K562 (cell line): ENCODE measurements around the gene ARMC7. TPM values are rescaled to one million over a fixed set of nuclear protein-coding genes. Genes with fewer than 3 reads are reported as not detected.
A peak's percentile ranks its signal among the peaks of the same experiment; 100 is the strongest.

Source experiments
- ATAC-seq: fragments of 200-7000 bp; cut with Tn5 transposase; 3 replicates; pipeline ENCODE4 v1.9.1; 2020; ENCODE audit warnings: moderate library complexity
- BruUV-seq: library from RNA; stranded (reverse); fragments of 400-500 nt; replicated peaks from 2 replicates; lab custom pipeline; 2021; lab: Mats Ljungman, UMichigan
- CTCF ChIA-PET: fragments of 300-600 bp; formaldehyde crosslinking; extraction: SDS; loops from one replicate; lab custom pipeline; 2021; ENCODE audit warnings: low intra/inter-chr PET ratio; lab: Yijun Ruan, JAX
- POLR2A ChIA-PET: fragments of 300-600, 350-650 bp; sonication (Branson Sonifier 250); formaldehyde crosslinking; extraction: SDS; loops from one replicate; lab custom pipeline; 2021; ENCODE audit warnings: antibody characterized with exemption, inconsistent platforms; lab: Yijun Ruan, JAX
- DNase-seq, 4 experiments: peaks; one replicate each; pipeline versions ENCODE4 v3.0.0 to v3.0.0-alpha.2; 2011 to 2018; ENCODE audit warnings: low spot score in 3 of 4, mixed read lengths in 3 of 4; ENCODE audit errors: extremely low read depth in 1 of 4
- FAIRE-seq: peaks from 2 replicates; lab custom pipeline; 2011; peaks lifted over from hg19 to GRCh38; lab: Jason Lieb, UNC
- H2AFZ ChIP-seq: 2 replicates; pipeline ENCODE4 v1.6.0; 2011; ENCODE audit warnings: low read depth, low read length, control low read depth, inconsistent platforms
- H3K27ac ChIP-seq: fragments of 200-600 bp; 3 replicates; pipeline ENCODE4 v1.8.0; 2011; ENCODE audit warnings: low read depth, mild to moderate bottlenecking, control low read depth, inconsistent platforms, low read length, moderate library complexity, mixed read lengths; ENCODE audit errors: extremely low read depth
- H3K27me3 ChIP-seq, 2 experiments: fragments of 300-600 bp in 1 of 2; 2 replicates in 1 of 2; 3 replicates in 1 of 2; pipeline versions ENCODE4 v1.6.0 to v1.8.0; 2011; ENCODE audit warnings: inconsistent platforms in 2 of 2, low read length in 2 of 2, mild to moderate bottlenecking in 1 of 2, mixed read lengths in 1 of 2, moderate library complexity in 1 of 2; ENCODE audit not compliant: control insufficient read depth in 2 of 2, insufficient read depth in 2 of 2
- H3K36me3 ChIP-seq: fragments of 300-600 bp; 3 replicates; pipeline ENCODE4 v1.8.0; 2011; ENCODE audit warnings: mild to moderate bottlenecking, low read length, inconsistent platforms; ENCODE audit not compliant: control insufficient read depth, insufficient read depth
- H3K4me1 ChIP-seq, 2 experiments: fragments of 200-600 bp in 1 of 2; replicated peaks in 1 of 2; 2 replicates in 1 of 2; 3 replicates in 1 of 2; pipeline versions ENCODE4 v1.5.1 to v1.8.0; 2011; ENCODE audit warnings: inconsistent platforms in 2 of 2, low read length in 2 of 2, mild to moderate bottlenecking in 1 of 2, mixed read lengths in 1 of 2, moderate library complexity in 1 of 2; ENCODE audit not compliant: control insufficient read depth in 2 of 2, insufficient read depth in 2 of 2
- H3K4me2 ChIP-seq: 2 replicates; pipeline ENCODE4 v1.6.1; 2011; ENCODE audit warnings: low read length, control low read depth, inconsistent platforms, mixed read lengths; ENCODE audit not compliant: insufficient read depth
- H3K4me3 ChIP-seq: fragments of 200-600 bp; sonication (generic), shearing (Covaris generic); 2 replicates; pipeline ENCODE4 v1.5.1; 2016; ENCODE audit warnings: control low read depth, inconsistent platforms
- H3K79me2 ChIP-seq: fragments of 200-600 bp; 3 replicates; pipeline ENCODE4 v1.8.0; 2011; ENCODE audit warnings: low read length, inconsistent platforms; ENCODE audit not compliant: control insufficient read depth, insufficient read depth
- H3K9ac ChIP-seq, 2 experiments: 2 replicates each; pipeline versions ENCODE4 v1.6.0 to v1.6.1; 2011; ENCODE audit warnings: low read depth in 2 of 2, low read length in 2 of 2, control low read depth in 1 of 2, inconsistent platforms in 1 of 2, mild to moderate bottlenecking in 1 of 2, mixed read lengths in 1 of 2; ENCODE audit not compliant: insufficient read depth in 1 of 2
- H3K9me1 ChIP-seq: one replicate; pipeline ENCODE4 v1.6.0; 2011; ENCODE audit warnings: inconsistent platforms, mild to moderate bottlenecking, low read length, moderate library complexity; ENCODE audit not compliant: control insufficient read depth, insufficient read depth
- H3K9me3 ChIP-seq: replicated peaks from 2 replicates; pipeline ENCODE4 v1.5.1; 2011; ENCODE audit warnings: low read depth, low read length, inconsistent platforms; ENCODE audit not compliant: control insufficient read depth, insufficient read depth
- H4K20me1 ChIP-seq: replicated peaks from 2 replicates; pipeline ENCODE4 v1.6.1; 2011; ENCODE audit warnings: low read length, inconsistent platforms, mixed read lengths; ENCODE audit not compliant: control insufficient read depth, insufficient read depth
- ELF1 ChIP-seq: fragments of 200-800 bp; sonication (Bioruptor generic); IDR thresholded peaks from 2 replicates; pipeline ENCODE4 v1.6.1; 2016; ENCODE audit warnings: missing genetic modification characterization, missing compliant biosample characterization
- FOXK2 ChIP-seq, 2 experiments: fragments of 450-650 bp; IDR thresholded peaks in 1 of 2; conservative IDR thresholded peaks in 1 of 2; 2 replicates each; pipeline ENCODE4 v1.6.1; 2016; ENCODE audit warnings: low read depth in 2 of 2, mild to moderate bottlenecking in 1 of 2
- GATAD2A ChIP-seq: fragments of 450-650 bp; IDR thresholded peaks from 2 replicates; pipeline ENCODE4 v1.6.1; 2017
- IFI16 ChIP-seq: fragments of 250-450 bp; sonication (Bioruptor Pico); IDR thresholded peaks from 2 replicates; pipeline ENCODE4 v2.1.2; 2022; ENCODE audit warnings: mild to moderate bottlenecking, inconsistent platforms
- KAT7 ChIP-seq: sonication (generic); formaldehyde crosslinking; IDR thresholded peaks from 2 replicates; pipeline ENCODE4 v1.8.0; 2022; ENCODE audit warnings: missing genetic modification reagents, mild to moderate bottlenecking, borderline replicate concordance
- RHOXF2B ChIP-seq: fragments of 250-450 bp; sonication (Bioruptor Pico); conservative IDR thresholded peaks from 2 replicates; pipeline ENCODE4 v1.5.1; 2021
- WGBS: fragments of 100-300 bp; shearing (Covaris generic); methylation state at CpG from one replicate; pipeline ENCODE4 v1.1.6; 2016; ENCODE audit warnings: low coverage, mixed read lengths; ENCODE audit not compliant: insufficient coverage; ENCODE audit errors: missing lambda C conversion rate; 5-methylcytosine and 5-hydroxymethylcytosine counted together
- in situ Hi-C: fragments of 300-500 bp; cut with MboI; formaldehyde crosslinking; loops from 4 replicates; pipeline ENCODE4 v1.15.0; 2018; ENCODE audit warnings: inconsistent platforms, mixed read lengths
- intact Hi-C: fragments of 100-400 bp; cut with micrococcal nuclease; formaldehyde crosslinking; loops from 2 replicates; pipeline ENCODE4 v1.14.2; 2022
- polyA plus RNA-seq, 8 experiments: library from polyadenylated mRNA; depleted of rRNA in 4 of 8; stranded (reverse) in 5 of 8; unstranded in 3 of 8; fragments of >200 nt; fragmentation: Nextera tagmentation in 2 of 8; fragmentation: Illumina TruSeq in 1 of 8; extraction: Ambion mirVana in 2 of 8; extraction: Trizol in 1 of 8; gene quantifications; 2 replicates each; pipeline versions ENCODE4 v1.2.1 to v1.2.3, GENCODE V29; 2011 to 2014; ENCODE audit warnings: inconsistent platforms in 1 of 8, missing spikeins in 1 of 8
- total RNA-seq, 7 experiments: library from RNA; depleted of rRNA in 6 of 7; stranded (reverse); fragments of >200 nt in 6 of 7; fragmentation: Illumina TruSeq in 2 of 7; extraction: Trizol in 2 of 7; gene quantifications; 2 replicates each; pipeline versions ENCODE4 v1.2.1 to v1.2.3, GENCODE V29; 2011 to 2021; ENCODE audit warnings: low replicate concordance in 1 of 7
- TF ChIP-seq, protein P1 (sequence below): fragments of 250-450 bp; sonication (Bioruptor Pico); IDR thresholded peaks from 2 replicates; pipeline ENCODE4 v1.5.0; 2021; ENCODE audit warnings: mild to moderate bottlenecking, borderline replicate concordance
- TF ChIP-seq, protein P2 (sequence below): sonication (generic); formaldehyde crosslinking; IDR thresholded peaks from 2 replicates; pipeline ENCODE4 v1.8.0; 2022; ENCODE audit warnings: mild to moderate bottlenecking, missing genetic modification reagents
- TF ChIP-seq, protein P3 (sequence below): fragments of 250-450 bp; sonication (Bioruptor Pico); IDR thresholded peaks from 2 replicates; pipeline ENCODE4 v1.9.0; 2021; ENCODE audit warnings: mild to moderate bottlenecking

ARMC7 gene
- total and polyA plus RNA-seq, 9 of the 15 experiments (the other 6 are each of a cell fraction or from before 2014, with no cell fraction given): 1.4 to 15.2 (median 5.9) TPM

DNA sequence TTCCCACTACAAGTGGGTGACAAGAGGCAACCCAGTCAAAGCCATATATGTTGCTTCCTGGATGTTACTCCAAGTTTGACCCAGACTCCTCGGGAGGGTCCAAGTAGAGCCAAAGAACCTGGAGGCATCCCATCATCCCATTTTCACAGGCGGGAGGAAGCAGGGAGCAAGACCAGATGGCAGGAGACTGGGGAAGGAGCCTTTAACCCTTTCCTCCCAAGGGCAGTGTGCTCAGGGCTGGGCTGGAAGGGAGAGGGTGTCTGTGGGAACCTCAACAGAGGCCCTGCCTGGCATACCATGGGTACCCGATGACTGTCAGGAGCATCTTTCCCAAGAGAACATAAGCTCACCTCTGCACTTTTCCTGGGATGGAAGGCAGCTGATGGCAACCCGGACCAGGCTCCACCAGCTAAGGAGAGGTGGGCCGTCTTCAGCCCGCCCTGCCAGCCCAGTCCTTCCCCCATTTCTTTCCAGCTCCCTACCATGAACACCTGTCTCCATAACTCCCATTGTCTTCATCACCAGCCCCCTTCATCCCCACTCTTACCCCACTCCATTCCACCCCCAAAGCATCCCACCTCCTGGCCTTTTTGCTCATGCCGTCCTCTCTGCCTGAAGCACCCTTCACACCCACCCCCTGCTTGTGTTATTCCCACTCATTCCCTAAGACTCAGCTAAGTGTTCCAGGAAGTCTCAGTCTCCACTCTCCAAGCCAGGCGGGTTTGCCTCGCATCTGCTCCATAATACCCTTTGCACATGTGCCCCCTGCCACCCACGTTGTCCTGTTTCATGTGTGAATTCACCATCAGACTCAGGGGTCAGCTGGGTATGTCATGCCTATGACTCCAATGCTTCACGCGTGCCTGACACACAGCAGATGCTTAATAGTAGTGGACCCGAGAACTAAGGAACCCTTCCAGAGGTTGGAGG lies 27.9 kb upstream of the ARMC7 start:
- Histone ChIP-seq H3K27me3 (no peaks in the 10 kb centered on the region), H3K4me2 (no peak overlapping the region), H3K9me1 (no peaks in the 10 kb centered on the region), H3K36me3 (no peaks in the 10 kb centered on the region), H3K79me2 (no peaks in the 10 kb centered on the region), H3K4me1 (peaks cover 19 to 36% of the 10 kb centered on the region in 2 experiments), H3K27ac (no peak overlapping the region), H2AFZ (peak overlapping the region; percentile 50; the same call in 1 of the 2 replicates), H4K20me1 (no peaks in the 10 kb centered on the region), H3K4me3 (no peak overlapping the region), H3K9ac (peak overlapping the region in 1 of 2 experiments; percentile 67; a peak in 1 of 4 replicates), H3K9me3 (no peaks in the 10 kb centered on the region)
- ATAC-seq (no peak), FAIRE-seq (no peak), DNase-seq (no peak)
- ChIA-PET CTCF (no interaction called here), POLR2A (interaction anchor here (0.5 to 1.9 kb wide), 5 partner anchors 9 to 14 kb away, joined by 3 to 6 read pairs (median 3); no protein-coding TSS in a partner anchor)
- intact Hi-C loops (no loop called here), in situ Hi-C loops (no loop called here)
- WGBS: 57% methylated on average over 13 of the region's 13 CpGs
- no TSS peak for BruUV-seq
- TF ChIP-seq RHOXF2B (CRISPR knock-in tag) (no peak), KAT7 (CRISPR knock-in tag) (no peak), IFI16 (no peak), ELF1 (tag) (no peak), GATAD2A (no peak), FOXK2 (conservative IDR thresholded peaks at IDR 0.05 in 1 of 2, IDR thresholded peaks at IDR 0.05 in 1 of 2; ENCODE audit: low read depth in 2 of 2) (no peak)
- TF ChIP-seq, protein P1, sequence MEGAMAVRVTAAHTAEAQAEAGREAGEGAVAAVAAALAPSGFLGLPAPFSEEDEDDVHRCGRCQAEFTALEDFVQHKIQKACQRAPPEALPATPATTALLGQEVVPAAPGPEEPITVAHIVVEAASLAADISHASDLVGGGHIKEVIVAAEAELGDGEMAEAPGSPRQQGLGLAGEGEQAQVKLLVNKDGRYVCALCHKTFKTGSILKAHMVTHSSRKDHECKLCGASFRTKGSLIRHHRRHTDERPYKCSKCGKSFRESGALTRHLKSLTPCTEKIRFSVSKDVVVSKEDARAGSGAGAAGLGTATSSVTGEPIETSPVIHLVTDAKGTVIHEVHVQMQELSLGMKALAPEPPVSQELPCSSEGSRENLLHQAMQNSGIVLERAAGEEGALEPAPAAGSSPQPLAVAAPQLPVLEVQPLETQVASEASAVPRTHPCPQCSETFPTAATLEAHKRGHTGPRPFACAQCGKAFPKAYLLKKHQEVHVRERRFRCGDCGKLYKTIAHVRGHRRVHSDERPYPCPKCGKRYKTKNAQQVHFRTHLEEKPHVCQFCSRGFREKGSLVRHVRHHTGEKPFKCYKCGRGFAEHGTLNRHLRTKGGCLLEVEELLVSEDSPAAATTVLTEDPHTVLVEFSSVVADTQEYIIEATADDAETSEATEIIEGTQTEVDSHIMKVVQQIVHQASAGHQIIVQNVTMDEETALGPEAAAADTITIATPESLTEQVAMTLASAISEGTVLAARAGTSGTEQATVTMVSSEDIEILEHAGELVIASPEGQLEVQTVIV (CRISPR knock-in tag): no peak
- TF ChIP-seq, protein P2, sequence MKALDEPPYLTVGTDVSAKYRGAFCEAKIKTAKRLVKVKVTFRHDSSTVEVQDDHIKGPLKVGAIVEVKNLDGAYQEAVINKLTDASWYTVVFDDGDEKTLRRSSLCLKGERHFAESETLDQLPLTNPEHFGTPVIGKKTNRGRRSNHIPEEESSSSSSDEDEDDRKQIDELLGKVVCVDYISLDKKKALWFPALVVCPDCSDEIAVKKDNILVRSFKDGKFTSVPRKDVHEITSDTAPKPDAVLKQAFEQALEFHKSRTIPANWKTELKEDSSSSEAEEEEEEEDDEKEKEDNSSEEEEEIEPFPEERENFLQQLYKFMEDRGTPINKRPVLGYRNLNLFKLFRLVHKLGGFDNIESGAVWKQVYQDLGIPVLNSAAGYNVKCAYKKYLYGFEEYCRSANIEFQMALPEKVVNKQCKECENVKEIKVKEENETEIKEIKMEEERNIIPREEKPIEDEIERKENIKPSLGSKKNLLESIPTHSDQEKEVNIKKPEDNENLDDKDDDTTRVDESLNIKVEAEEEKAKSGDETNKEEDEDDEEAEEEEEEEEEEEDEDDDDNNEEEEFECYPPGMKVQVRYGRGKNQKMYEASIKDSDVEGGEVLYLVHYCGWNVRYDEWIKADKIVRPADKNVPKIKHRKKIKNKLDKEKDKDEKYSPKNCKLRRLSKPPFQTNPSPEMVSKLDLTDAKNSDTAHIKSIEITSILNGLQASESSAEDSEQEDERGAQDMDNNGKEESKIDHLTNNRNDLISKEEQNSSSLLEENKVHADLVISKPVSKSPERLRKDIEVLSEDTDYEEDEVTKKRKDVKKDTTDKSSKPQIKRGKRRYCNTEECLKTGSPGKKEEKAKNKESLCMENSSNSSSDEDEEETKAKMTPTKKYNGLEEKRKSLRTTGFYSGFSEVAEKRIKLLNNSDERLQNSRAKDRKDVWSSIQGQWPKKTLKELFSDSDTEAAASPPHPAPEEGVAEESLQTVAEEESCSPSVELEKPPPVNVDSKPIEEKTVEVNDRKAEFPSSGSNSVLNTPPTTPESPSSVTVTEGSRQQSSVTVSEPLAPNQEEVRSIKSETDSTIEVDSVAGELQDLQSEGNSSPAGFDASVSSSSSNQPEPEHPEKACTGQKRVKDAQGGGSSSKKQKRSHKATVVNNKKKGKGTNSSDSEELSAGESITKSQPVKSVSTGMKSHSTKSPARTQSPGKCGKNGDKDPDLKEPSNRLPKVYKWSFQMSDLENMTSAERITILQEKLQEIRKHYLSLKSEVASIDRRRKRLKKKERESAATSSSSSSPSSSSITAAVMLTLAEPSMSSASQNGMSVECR (CRISPR knock-in tag): no peak
- TF ChIP-seq, protein P3, sequence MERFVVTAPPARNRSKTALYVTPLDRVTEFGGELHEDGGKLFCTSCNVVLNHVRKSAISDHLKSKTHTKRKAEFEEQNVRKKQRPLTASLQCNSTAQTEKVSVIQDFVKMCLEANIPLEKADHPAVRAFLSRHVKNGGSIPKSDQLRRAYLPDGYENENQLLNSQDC: no peak
